Caco-2 (cell line): ENCODE results near the gene LBHD2. TPM values are rescaled to one million over a fixed set of nuclear protein-coding genes. Genes with fewer than 3 reads are reported as not detected.
A peak's percentile ranks its signal among the peaks of the same experiment; 100 is the strongest.

ENCODE experiments used
- BruUV-seq: library from RNA; stranded (reverse); fragments of 400-500 nt; replicated peaks from 2 replicates; lab custom pipeline; 2021; lab: Mats Ljungman, UMichigan
- CTCF ChIA-PET: fragments of 300-600 bp; sonication (Branson Sonifier 250); formaldehyde crosslinking; loops from one replicate; lab custom pipeline; 2022; ENCODE audit warnings: antibody characterized with exemption; lab: Charles Lee
- POLR2A ChIA-PET: fragments of 300-600 bp; sonication (Branson Sonifier 250); formaldehyde crosslinking; loops from one replicate; lab custom pipeline; 2022; ENCODE audit warnings: antibody characterized with exemption; lab: Charles Lee
- DNase-seq, 2 experiments: peaks; one replicate each; pipeline versions ENCODE4 v3.0.0 to v3.0.0-alpha.2; 2020 to 2022
- H3K27me3 ChIP-seq: replicated peaks from 2 replicates; pipeline ENCODE4 v1.6.0; 2011; ENCODE audit warnings: low read length; ENCODE audit not compliant: control insufficient read depth, insufficient read depth
- H3K36me3 ChIP-seq: 2 replicates; pipeline ENCODE4 v1.5.1; 2011; ENCODE audit warnings: low read length; ENCODE audit not compliant: control insufficient read depth, insufficient read depth
- H3K4me1 ChIP-seq: fragments of 250-450 bp; sonication (Bioruptor Pico); 2 replicates; pipeline ENCODE4 v1.5.1; 2020; ENCODE audit warnings: mild to moderate bottlenecking
- H3K4me3 ChIP-seq: 2 replicates; pipeline ENCODE4 v1.5.1; 2011; ENCODE audit warnings: low read depth, mild to moderate bottlenecking, control low read depth, low read length
- H3K9me3 ChIP-seq: fragments of 250-450 bp; sonication (Bioruptor Pico); 2 replicates; pipeline ENCODE4 v1.5.1; 2020; ENCODE audit warnings: mild to moderate bottlenecking, moderate library complexity
- H3K27ac Mint-ChIP-seq: one replicate; pipeline ENCODE4 v1.8.0; 2022; ENCODE audit warnings: mixed read lengths; ENCODE audit not compliant: unreplicated experiment
- H3K27me3 Mint-ChIP-seq: one replicate; pipeline ENCODE4 v1.8.0; 2022; ENCODE audit warnings: mixed read lengths; ENCODE audit not compliant: insufficient read depth, unreplicated experiment
- H3K36me3 Mint-ChIP-seq: one replicate; pipeline ENCODE4 v1.8.0; 2022; ENCODE audit warnings: mild to moderate bottlenecking, mixed read lengths; ENCODE audit not compliant: insufficient read depth, unreplicated experiment
- H3K4me1 Mint-ChIP-seq: one replicate; pipeline ENCODE4 v1.8.0; 2022; ENCODE audit warnings: low read depth, mixed read lengths; ENCODE audit not compliant: unreplicated experiment
- H3K4me3 Mint-ChIP-seq: one replicate; pipeline ENCODE4 v1.8.0; 2022; ENCODE audit warnings: mild to moderate bottlenecking, moderate library complexity, mixed read lengths; ENCODE audit not compliant: unreplicated experiment
- H3K9me3 Mint-ChIP-seq: one replicate; pipeline ENCODE4 v1.8.0; 2022; ENCODE audit warnings: mixed read lengths; ENCODE audit not compliant: unreplicated experiment
- intact Hi-C: fragments of 100-400 bp; cut with micrococcal nuclease; formaldehyde crosslinking; loops from one replicate; pipeline ENCODE4 v1.10.0; 2022; ENCODE audit not compliant: unreplicated experiment
- total RNA-seq: library from RNA; stranded (reverse); gene quantifications from 2 replicates; pipeline ENCODE4 v1.2.3, GENCODE V29; 2022
- TF ChIP-seq, protein P1 (sequence below), 2 experiments: fragments of 200-600 bp in 1 of 2; IDR thresholded peaks; 1 replicate in 1 of 2; 2 replicates in 1 of 2; pipeline versions ENCODE4 v1.5.1 to v1.8.0; 2011 to 2022; ENCODE audit warnings: antibody characterized with exemption in 1 of 2, control low read depth in 1 of 2, inconsistent platforms in 1 of 2, low read depth in 1 of 2, low read length in 1 of 2, mild to moderate bottlenecking in 1 of 2, moderate library complexity in 1 of 2; ENCODE audit not compliant: insufficient read depth in 1 of 2, severe bottlenecking in 1 of 2, unreplicated experiment in 1 of 2

Gene LBHD2
- total RNA-seq, 1 experiment from 2014 or later, result not detected

DNA sequence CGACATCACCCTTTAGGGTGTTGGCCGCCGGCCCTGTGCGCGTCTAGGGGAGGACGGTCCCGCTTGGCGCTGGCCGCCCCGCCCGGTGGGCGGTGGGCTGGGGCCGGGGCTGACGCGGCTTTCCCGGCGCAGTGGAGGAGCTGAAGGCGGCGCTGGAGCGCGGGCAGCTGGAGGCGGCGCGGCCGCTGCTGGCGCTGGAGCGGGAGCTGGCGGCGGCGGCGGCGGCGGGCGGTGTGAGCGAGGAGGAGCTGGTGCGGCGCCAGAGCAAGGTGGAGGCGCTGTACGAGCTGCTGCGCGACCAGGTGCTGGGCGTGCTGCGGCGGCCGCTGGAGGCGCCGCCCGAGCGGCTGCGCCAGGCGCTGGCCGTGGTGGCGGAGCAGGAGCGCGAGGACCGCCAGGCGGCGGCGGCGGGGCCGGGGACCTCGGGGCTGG lies 42.9 kb downstream of the LBHD2 start:
- H3K9me3 ChIP-seq, result no peaks in the 10 kb centered on the region
- H3K4me1 ChIP-seq, result peaks cover 7% of the 10 kb centered on the region
- no TSS peak for BruUV-seq
- H3K4me1 Mint-ChIP-seq, result peaks cover 6% of the 10 kb centered on the region
- H3K36me3 ChIP-seq, result no peaks in the 10 kb centered on the region
- TF ChIP-seq, protein P1, sequence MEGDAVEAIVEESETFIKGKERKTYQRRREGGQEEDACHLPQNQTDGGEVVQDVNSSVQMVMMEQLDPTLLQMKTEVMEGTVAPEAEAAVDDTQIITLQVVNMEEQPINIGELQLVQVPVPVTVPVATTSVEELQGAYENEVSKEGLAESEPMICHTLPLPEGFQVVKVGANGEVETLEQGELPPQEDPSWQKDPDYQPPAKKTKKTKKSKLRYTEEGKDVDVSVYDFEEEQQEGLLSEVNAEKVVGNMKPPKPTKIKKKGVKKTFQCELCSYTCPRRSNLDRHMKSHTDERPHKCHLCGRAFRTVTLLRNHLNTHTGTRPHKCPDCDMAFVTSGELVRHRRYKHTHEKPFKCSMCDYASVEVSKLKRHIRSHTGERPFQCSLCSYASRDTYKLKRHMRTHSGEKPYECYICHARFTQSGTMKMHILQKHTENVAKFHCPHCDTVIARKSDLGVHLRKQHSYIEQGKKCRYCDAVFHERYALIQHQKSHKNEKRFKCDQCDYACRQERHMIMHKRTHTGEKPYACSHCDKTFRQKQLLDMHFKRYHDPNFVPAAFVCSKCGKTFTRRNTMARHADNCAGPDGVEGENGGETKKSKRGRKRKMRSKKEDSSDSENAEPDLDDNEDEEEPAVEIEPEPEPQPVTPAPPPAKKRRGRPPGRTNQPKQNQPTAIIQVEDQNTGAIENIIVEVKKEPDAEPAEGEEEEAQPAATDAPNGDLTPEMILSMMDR (IDR thresholded peaks at IDR 0.05; ENCODE audit: insufficient read depth in 1 of 2, low read depth in 1 of 2, low read length in 1 of 2, severe bottlenecking in 1 of 2, unreplicated experiment in 1 of 2), result peak in 1 of 2 experiments; percentile 12
- H3K4me3 Mint-ChIP-seq, result peak overlapping the region; percentile 63
- H3K27ac Mint-ChIP-seq, result no peak overlapping the region
- ChIA-PET CTCF (interaction anchor here (0.7 to 3.1 kb wide), 9 partner anchors 16 to 165 kb away, joined by 4 to 26 read pairs (median 7); no protein-coding TSS in a partner anchor), POLR2A (no interaction called here)
- H3K27me3 ChIP-seq, result no peaks in the 10 kb centered on the region
- H3K4me3 ChIP-seq, result peak overlapping the region; percentile 38
- H3K27me3 Mint-ChIP-seq, result no peaks in the 10 kb centered on the region
- H3K9me3 Mint-ChIP-seq, result no peaks in the 10 kb centered on the region
- intact Hi-C loops, result loop anchor here (5.0 kb wide), 1 partner anchor 60 kb away; no protein-coding TSS in a partner anchor
- peak; percentile 78 to 90 for DNase-seq
- H3K36me3 Mint-ChIP-seq, result no peaks in the 10 kb centered on the region

DNA sequence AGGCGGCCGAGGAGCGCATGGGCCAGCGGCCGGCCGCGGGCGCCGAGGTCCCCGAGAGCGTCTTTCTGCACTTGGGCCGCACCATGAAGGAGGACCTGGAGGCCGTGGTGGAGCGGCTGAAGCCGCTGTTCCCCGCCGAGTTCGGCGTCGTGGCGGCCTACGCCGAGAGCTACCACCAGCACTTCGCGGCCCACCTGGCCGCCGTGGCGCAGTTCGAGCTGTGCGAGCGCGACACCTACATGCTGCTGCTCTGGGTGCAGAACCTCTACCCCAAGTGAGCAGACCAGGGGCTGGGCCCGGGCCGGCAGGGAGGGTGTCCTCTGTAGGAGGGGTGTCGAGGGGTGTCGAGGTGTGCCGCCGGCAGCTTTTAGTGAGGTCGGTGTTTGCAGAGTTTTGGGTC lies 43.3 kb downstream of the LBHD2 start:
- no peaks in the 10 kb centered on the region for H3K27me3 Mint-ChIP-seq
- H3K4me3 Mint-ChIP-seq, result peak overlapping the region; percentile 31
- BruUV-seq, result no TSS peak

DNA sequence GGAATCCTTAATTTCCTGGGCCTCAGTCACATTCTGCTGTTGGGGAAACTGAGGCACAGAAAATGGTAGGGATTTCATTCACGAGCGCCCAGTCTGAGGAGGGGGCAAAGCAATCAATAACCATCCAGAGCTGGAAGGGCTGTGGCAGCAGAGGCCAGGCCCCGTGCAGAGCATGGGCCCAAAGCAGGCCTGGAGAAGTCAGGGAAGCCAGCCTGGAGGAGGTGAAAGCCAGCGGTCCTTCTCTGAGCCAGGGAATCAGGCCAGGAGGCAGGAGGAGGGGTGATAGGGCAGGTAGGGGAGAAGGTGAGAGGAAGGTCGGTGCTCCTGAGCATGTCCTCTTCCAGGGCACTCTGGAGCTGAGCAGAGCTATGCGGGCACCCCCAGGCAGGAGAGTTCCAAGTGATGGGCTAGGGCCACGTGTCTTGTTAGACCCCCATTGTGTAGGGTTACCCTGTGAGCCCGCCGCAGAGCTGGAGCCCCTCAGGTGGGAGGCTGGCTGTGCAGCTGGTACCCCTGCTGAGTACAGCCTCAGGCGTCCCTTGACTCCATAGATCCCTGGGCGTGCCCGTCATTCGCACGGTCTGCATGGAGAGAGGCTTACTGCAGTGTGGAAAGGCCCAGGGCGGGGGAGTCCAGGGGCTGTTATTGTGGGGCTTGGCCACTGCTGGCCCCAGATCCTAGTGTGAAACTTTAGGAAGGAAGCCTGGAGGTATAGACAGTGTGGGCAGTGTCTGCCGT lies 44.0 kb downstream of the LBHD2 start:
- CTCF ChIA-PET, result interaction anchor here (0.6 to 3.1 kb wide), 6 partner anchors 15 to 1776 kb away, joined by 3 to 26 read pairs (median 7); no protein-coding TSS in a partner anchor
- POLR2A ChIA-PET, result no interaction called here
- no peak for DNase-seq

More for the DNA sequence above, 43.3 kb downstream of the LBHD2 start:
- no peak overlapping the region for H3K27ac Mint-ChIP-seq
- intact Hi-C loops, result loop anchor here (5.0 kb wide), 1 partner anchor 60 kb away; no protein-coding TSS in a partner anchor
- no peak for DNase-seq
- Histone ChIP-seq H3K4me1 (peaks cover 7% of the 10 kb centered on the region), H3K36me3 (no peaks in the 10 kb centered on the region), H3K9me3 (no peaks in the 10 kb centered on the region), H3K27me3 (no peaks in the 10 kb centered on the region), H3K4me3 (peak overlapping the region; percentile 25)
- CTCF ChIA-PET, result interaction anchor here (0.6 to 3.1 kb wide), 10 partner anchors 15 to 1777 kb away, joined by 3 to 26 read pairs (median 7); no protein-coding TSS in a partner anchor
- no peaks in the 10 kb centered on the region for H3K36me3 Mint-ChIP-seq
- POLR2A ChIA-PET, result no interaction called here
- no peaks in the 10 kb centered on the region for H3K9me3 Mint-ChIP-seq
- TF ChIP-seq, protein P1 (IDR thresholded peaks at IDR 0.05; ENCODE audit: insufficient read depth in 1 of 2, low read depth in 1 of 2, low read length in 1 of 2, severe bottlenecking in 1 of 2, unreplicated experiment in 1 of 2), result no peak
- peaks cover 6% of the 10 kb centered on the region for H3K4me1 Mint-ChIP-seq

More for the DNA sequence above, 44.0 kb downstream of the LBHD2 start:
- Mint-ChIP-seq H3K4me3 (no peak overlapping the region), H3K27ac (no peak overlapping the region), H3K9me3 (no peaks in the 10 kb centered on the region), H3K27me3 (no peaks in the 10 kb centered on the region), H3K36me3 (no peaks in the 10 kb centered on the region), H3K4me1 (peaks cover 6% of the 10 kb centered on the region)
- H3K4me3 ChIP-seq, result no peak overlapping the region
- no peaks in the 10 kb centered on the region for H3K9me3 ChIP-seq
- H3K27me3 ChIP-seq, result no peaks in the 10 kb centered on the region
- H3K36me3 ChIP-seq, result no peaks in the 10 kb centered on the region
- intact Hi-C loops, result loop anchor here (5.0 kb wide), 1 partner anchor 59 kb away; no protein-coding TSS in a partner anchor
- peaks cover 7% of the 10 kb centered on the region for H3K4me1 ChIP-seq
- TF ChIP-seq, protein P1 (IDR thresholded peaks at IDR 0.05; ENCODE audit: insufficient read depth in 1 of 2, low read depth in 1 of 2, low read length in 1 of 2, severe bottlenecking in 1 of 2, unreplicated experiment in 1 of 2), result no peak
- BruUV-seq, result no TSS peak
